IPS DF 19.7 (cell line): ENCODE data around the gene CLIC1.

Experiments used
- DNase-seq: peaks from one replicate; pipeline ENCODE4 v3.0.0-alpha.2; 2013; ENCODE audit warnings: low read depth, low spot score

CLIC1 gene

GRCh38 chr6:31768363-31769257 lies 32.3 kb upstream of the CLIC1 start:
- DNase-seq = no peak

- no peak for DNase-seq
Measured at GRCh38 chr6:31767096-31767645, 30.8 kb upstream of the CLIC1 start.

- DNase-seq = no peak
Measured at GRCh38 chr6:31765910-31766794, 29.8 kb upstream of the CLIC1 start.

GRCh38 chr6:31765559-31765909 lies 29.2 kb upstream of the CLIC1 start:
- DNase-seq = no peak

- DNase-seq = no peak
Measured at GRCh38 chr6:31764198-31764597, 27.9 kb upstream of the CLIC1 start.

GRCh38 chr6:31763619-31763940 lies 27.2 kb upstream of the CLIC1 start:
- DNase-seq = no peak

- DNase-seq = no peak
Measured at GRCh38 chr6:31762878-31763618, 26.7 kb upstream of the CLIC1 start.

- DNase-seq = no peak
Measured at GRCh38 chr6:31762356-31762755, 26.0 kb upstream of the CLIC1 start, which contains the start of gene SAPCD1. Gene SAPCD1 (plus strand): TSS chr6:31762656. CDS start chr6:31763055, 399 bp downstream.

GRCh38 chr6:31761343-31761742 lies 25.0 kb upstream of the CLIC1 start:
- DNase-seq = no peak

- no peak for DNase-seq
Measured at GRCh38 chr6:31760790-31761189, 24.5 kb upstream of the CLIC1 start.

- no peak for DNase-seq
Measured at GRCh38 chr6:31758281-31758680, 22.0 kb upstream of the CLIC1 start.

- no peak for DNase-seq
Measured at GRCh38 chr6:31752739-31753319, 16.5 kb upstream of the CLIC1 start.

- no peak for DNase-seq
Measured at GRCh38 chr6:31750411-31751022, 14.2 kb upstream of the CLIC1 start.

- DNase-seq = no peak
Measured at GRCh38 chr6:31749301-31750036, 13.1 kb upstream of the CLIC1 start.

GRCh38 chr6:31744422-31744821 lies 8.1 kb upstream of the CLIC1 start:
- no peak for DNase-seq

- DNase-seq = no peak
Measured at GRCh38 chr6:31742894-31743293, 6.6 kb upstream of the CLIC1 start.

- DNase-seq = no peak
Measured at GRCh38 chr6:31741815-31742214, 5.5 kb upstream of the CLIC1 start.

- DNase-seq = no peak
Measured at GRCh38 chr6:31740397-31741223, 4.3 kb upstream of the CLIC1 start.
